ENCODE measurements around the gene EVX2. TPM values are rescaled to one million over a fixed set of nuclear protein-coding genes. Genes with fewer than 3 reads are reported as not detected.

The EVX2 gene
- total RNA-seq, 1 donor: not detected

GRCh38 chr2:176071330-176072291, 12.2 kb downstream of the EVX2 start:
- DNase-seq (ENCODE audit: low read depth in 2 of 3, low spot score in 2 of 3): no peak

GRCh38 chr2:176068419-176068832, 15.3 kb downstream of the EVX2 start:
- DNase-seq (ENCODE audit: low read depth in 2 of 3, low spot score in 2 of 3): no peak

- peak in 1 of 3 donors; percentile 26 for DNase-seq (ENCODE audit: low read depth in 2 of 3, low spot score in 2 of 3)
Measured at GRCh38 chr2:176067589-176068418, 16.0 kb downstream of the EVX2 start.

- DNase-seq (ENCODE audit: low read depth in 2 of 3, low spot score in 2 of 3): no peak
Measured at GRCh38 chr2:176066645-176067588, 16.8 kb downstream of the EVX2 start.

- DNase-seq (ENCODE audit: low read depth in 2 of 3, low spot score in 2 of 3): no peak
Measured at GRCh38 chr2:176063958-176064357, 19.8 kb downstream of the EVX2 start.

GRCh38 chr2:176056406-176056805, 27.4 kb downstream of the EVX2 start:
- DNase-seq (ENCODE audit: low read depth in 2 of 3, low spot score in 2 of 3): no peak

GRCh38 chr2:176039375-176039774, 44.4 kb downstream of the EVX2 start:
- no peak for DNase-seq (ENCODE audit: low read depth in 2 of 3, low spot score in 2 of 3)

- DNase-seq (ENCODE audit: low read depth in 2 of 3, low spot score in 2 of 3): no peak
Measured at GRCh38 chr2:176038694-176039093, 45.1 kb downstream of the EVX2 start.

GRCh38 chr2:176035013-176035691, 48.6 kb downstream of the EVX2 start:
- no peak for DNase-seq (ENCODE audit: low read depth in 2 of 3, low spot score in 2 of 3)

- DNase-seq (ENCODE audit: low read depth in 2 of 3, low spot score in 2 of 3): no peak
Measured at GRCh38 chr2:176027806-176028205, 56.0 kb downstream of the EVX2 start.

Other genes starting within 250 kb of the EVX2 start
- 7.3 TPM for gene LNPK, start 81.7 kb downstream of the EVX2 start, total RNA-seq
- gene HOXD13, start 8.8 kb upstream of the EVX2 start, total RNA-seq: not detected
- not detected for gene HOXD12, start 15.8 kb upstream of the EVX2 start, total RNA-seq
- not detected for gene HOXD11, start 23.3 kb upstream of the EVX2 start, total RNA-seq
- gene HOXD10, start 32.8 kb upstream of the EVX2 start, total RNA-seq: not detected
- not detected for gene HOXD9, start 38.8 kb upstream of the EVX2 start, total RNA-seq
- gene HOXD8, start 45.7 kb upstream of the EVX2 start, total RNA-seq: not detected
- not detected for gene HOXD4, start 67.6 kb upstream of the EVX2 start, total RNA-seq
- not detected for gene HOXD3, start 73.3 kb upstream of the EVX2 start, total RNA-seq
- not detected for gene HOXD1, start 104.7 kb upstream of the EVX2 start, total RNA-seq
- 8.6 TPM for gene MTX2, start 185.5 kb upstream of the EVX2 start, total RNA-seq

Measured in hematopoietic multipotent progenitor cell (in vitro differentiated cells).